Epithelial cell of esophagus (primary cell): ENCODE results near the gene CNTNAP2.
"Not testable (repeated sequence)": the region's sequence is repeated elsewhere in the genome, so short reads cannot be mapped to it uniquely, and the experiment has no call there.

Source experiments
- DNase-seq: peaks from one replicate; pipeline ENCODE4 v3.0.0; 2010; ENCODE audit warnings: low read depth
- H3K4me3 ChIP-seq: 2 replicates; pipeline ENCODE4 v1.5.1; 2011; ENCODE audit warnings: mild to moderate bottlenecking, low read length, control low read depth
- CTCF ChIP-seq: IDR thresholded peaks from 2 replicates; pipeline ENCODE4 v1.5.1; 2011; ENCODE audit warnings: low read depth, mild to moderate bottlenecking, low read length, control low read depth, inconsistent platforms; ENCODE audit not compliant: insufficient read depth; ENCODE audit errors: missing control alignments

The CNTNAP2 gene

GRCh38 chr7:148319316-148319808, 2202.8 kb downstream of the CNTNAP2 start:
- no peak for DNase-seq
- no peak for TF ChIP-seq CTCF
- H3K4me3 ChIP-seq: no peak overlapping the region

GRCh38 chr7:148325208-148325607, 2208.6 kb downstream of the CNTNAP2 start:
- H3K4me3 ChIP-seq: no peak overlapping the region
- TF ChIP-seq CTCF: no peak
- DNase-seq: no peak

- no peak overlapping the region for H3K4me3 ChIP-seq
- TF ChIP-seq CTCF: no peak
- DNase-seq: peak; percentile 89
These were observed 2210.8 kb downstream of the CNTNAP2 start for GRCh38 chr7:148327379-148327778.

- DNase-seq: no peak
- no peak overlapping the region for H3K4me3 ChIP-seq
- no peak for TF ChIP-seq CTCF
These were observed 2212.3 kb downstream of the CNTNAP2 start for GRCh38 chr7:148328906-148329305.

- no peak for TF ChIP-seq CTCF
- no peak overlapping the region for H3K4me3 ChIP-seq
- DNase-seq: no peak
These were observed 2213.7 kb downstream of the CNTNAP2 start for GRCh38 chr7:148330124-148330818.

- H3K4me3 ChIP-seq: no peak overlapping the region
- no peak for TF ChIP-seq CTCF
- no peak for DNase-seq
These were observed 2214.2 kb downstream of the CNTNAP2 start for GRCh38 chr7:148330822-148331221.

GRCh38 chr7:148331456-148331855, 2214.9 kb downstream of the CNTNAP2 start:
- not testable (repeated sequence) for H3K4me3 ChIP-seq, DNase-seq
